ENCODE data around the gene CDK5R1.

DNA sequence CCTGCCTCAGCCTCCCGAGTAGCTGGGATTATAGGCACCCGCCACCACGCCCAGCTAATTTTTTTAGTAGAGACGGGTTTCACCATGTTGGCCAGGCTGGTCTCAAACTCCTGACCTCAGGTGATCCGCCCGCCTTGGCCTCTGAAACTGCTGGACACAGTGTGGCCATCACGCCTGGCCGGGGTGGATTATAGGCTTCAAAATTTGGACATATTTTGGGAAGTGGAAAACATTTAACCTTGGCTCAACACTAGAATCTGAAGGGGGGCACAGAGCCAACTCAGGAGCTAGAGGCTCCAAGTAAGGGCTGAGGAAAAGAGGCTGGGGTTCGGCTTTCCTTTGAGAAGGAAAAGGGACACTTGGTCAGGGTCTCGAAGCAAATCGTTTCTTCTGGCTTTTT is 2.2 kb upstream of the CDK5R1 start:
- TF ChIP-seq, protein P1, sequence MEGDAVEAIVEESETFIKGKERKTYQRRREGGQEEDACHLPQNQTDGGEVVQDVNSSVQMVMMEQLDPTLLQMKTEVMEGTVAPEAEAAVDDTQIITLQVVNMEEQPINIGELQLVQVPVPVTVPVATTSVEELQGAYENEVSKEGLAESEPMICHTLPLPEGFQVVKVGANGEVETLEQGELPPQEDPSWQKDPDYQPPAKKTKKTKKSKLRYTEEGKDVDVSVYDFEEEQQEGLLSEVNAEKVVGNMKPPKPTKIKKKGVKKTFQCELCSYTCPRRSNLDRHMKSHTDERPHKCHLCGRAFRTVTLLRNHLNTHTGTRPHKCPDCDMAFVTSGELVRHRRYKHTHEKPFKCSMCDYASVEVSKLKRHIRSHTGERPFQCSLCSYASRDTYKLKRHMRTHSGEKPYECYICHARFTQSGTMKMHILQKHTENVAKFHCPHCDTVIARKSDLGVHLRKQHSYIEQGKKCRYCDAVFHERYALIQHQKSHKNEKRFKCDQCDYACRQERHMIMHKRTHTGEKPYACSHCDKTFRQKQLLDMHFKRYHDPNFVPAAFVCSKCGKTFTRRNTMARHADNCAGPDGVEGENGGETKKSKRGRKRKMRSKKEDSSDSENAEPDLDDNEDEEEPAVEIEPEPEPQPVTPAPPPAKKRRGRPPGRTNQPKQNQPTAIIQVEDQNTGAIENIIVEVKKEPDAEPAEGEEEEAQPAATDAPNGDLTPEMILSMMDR (conservative IDR thresholded peaks at IDR 0.05; ENCODE audit: low read length) = no peak
- no peak for TF ChIP-seq EZH2phosphoT487 (IDR thresholded peaks at IDR 0.05; ENCODE audit: borderline replicate concordance)
